GM19240 (cell line): Measurements from ENCODE around the gene ARL5C.
"Not testable (repeated sequence)": the region's sequence is repeated elsewhere in the genome, so short reads cannot be mapped to it uniquely, and the experiment has no call there.

Experiments
- DNase-seq: peaks from one replicate; pipeline ENCODE4 v3.0.0; 2011; ENCODE audit warnings: low spot score; ENCODE audit not compliant: insufficient read length

The ARL5C gene

GRCh38 chr17:39141915-39142664 lies 23.9 kb downstream of the ARL5C start:
- DNase-seq = no peak

- DNase-seq = no peak
Measured at GRCh38 chr17:39141294-39141693, 24.7 kb downstream of the ARL5C start.

- DNase-seq = no peak
Measured at GRCh38 chr17:39139561-39139960, 26.4 kb downstream of the ARL5C start.

GRCh38 chr17:39139161-39139511 lies 26.8 kb downstream of the ARL5C start:
- no peak for DNase-seq

GRCh38 chr17:39138431-39139160 lies 27.4 kb downstream of the ARL5C start:
- DNase-seq = no peak

- DNase-seq = no peak
Measured at GRCh38 chr17:39134878-39135277, 31.1 kb downstream of the ARL5C start.

GRCh38 chr17:39132192-39132610 lies 33.8 kb downstream of the ARL5C start:
- no peak for DNase-seq

GRCh38 chr17:39131616-39132015 lies 34.3 kb downstream of the ARL5C start:
- no peak for DNase-seq

- no peak for DNase-seq
Measured at GRCh38 chr17:39130205-39130604, 35.8 kb downstream of the ARL5C start.

- not testable (repeated sequence) for DNase-seq
Measured at GRCh38 chr17:39129544-39129943, 36.4 kb downstream of the ARL5C start.

- DNase-seq = no peak
Measured at GRCh38 chr17:39126436-39126835, 39.5 kb downstream of the ARL5C start.

GRCh38 chr17:39125143-39125875 lies 40.7 kb downstream of the ARL5C start:
- DNase-seq = no peak

GRCh38 chr17:39123627-39124026 lies 42.3 kb downstream of the ARL5C start:
- DNase-seq = no peak

- no peak for DNase-seq
Measured at GRCh38 chr17:39122991-39123390, 43.0 kb downstream of the ARL5C start.

GRCh38 chr17:39121919-39122318 lies 44.0 kb downstream of the ARL5C start:
- not testable (repeated sequence) for DNase-seq

GRCh38 chr17:39118674-39119419 lies 47.1 kb downstream of the ARL5C start:
- DNase-seq = peak; percentile 61

GRCh38 chr17:39116224-39116623 lies 49.7 kb downstream of the ARL5C start:
- no peak for DNase-seq

GRCh38 chr17:39115135-39115534 lies 50.8 kb downstream of the ARL5C start:
- no peak for DNase-seq

- no peak for DNase-seq
Measured at GRCh38 chr17:39114723-39115122, 51.2 kb downstream of the ARL5C start.

GRCh38 chr17:39113871-39114270 lies 52.1 kb downstream of the ARL5C start:
- no peak for DNase-seq

GRCh38 chr17:39110435-39111136 lies 55.4 kb downstream of the ARL5C start:
- no peak for DNase-seq
